Measurements from ENCODE around the gene ASB2. TPM values are rescaled to one million over a fixed set of nuclear protein-coding genes. Genes with fewer than 3 reads are reported as not detected.

Gene ASB2
- total and polyA plus RNA-seq, 2 of the 8 experiments (the other 6 are each of a cell fraction or from before 2014, with no cell fraction given) = 1.0 to 2.1 TPM

- Histone ChIP-seq H3K27ac (ENCODE audit: low read depth, low read length) (no peak overlapping the region), H3K79me2 (ENCODE audit: control insufficient read depth in 1 of 2, insufficient read depth in 2 of 2, low read length in 2 of 2) (no peaks in the 10 kb centered on the region), H3K9me3 (ENCODE audit: insufficient read depth in 2 of 2, low read depth in 1 of 2, low read length in 1 of 2) (no peaks in the 10 kb centered on the region), H2BK5ac (ENCODE audit: low read depth, low read length) (no peak overlapping the region), H3K4me1 (replicated peaks in 1 of 4; ENCODE audit: control insufficient read depth in 3 of 4, insufficient read depth in 4 of 4, low read length in 3 of 4) (peaks cover 0 to 5% (median 0%) of the 10 kb centered on the region in 4 experiments; a peak in 1 of 7 replicates), H4K8ac (ENCODE audit: extremely low read depth, insufficient read depth, low read length) (no peak overlapping the region), H3K9ac (replicated peaks in 1 of 4; ENCODE audit: extremely low read depth in 1 of 4, low read depth in 3 of 4, low read length in 3 of 4) (no peak overlapping the region), H3K4me3 (ENCODE audit: extremely low read depth in 1 of 4, insufficient read depth in 2 of 4, low read depth in 3 of 4, low read length in 4 of 4) (no peak overlapping the region), H4K20me1 (replicated peaks in 1 of 2; ENCODE audit: control insufficient read depth in 1 of 2, insufficient read depth in 2 of 2, low read length in 2 of 2) (no peaks in the 10 kb centered on the region), H2BK120ac (replicated peaks; ENCODE audit: low read depth, low read length) (no peak overlapping the region), H2BK12ac (ENCODE audit: low read depth, low read length) (no peak overlapping the region), H3K4ac (replicated peaks; ENCODE audit: insufficient read length, low read depth, low read length) (no peak overlapping the region), H2AK5ac (ENCODE audit: low read depth, low read length) (no peak overlapping the region), H2BK15ac (ENCODE audit: low read length) (no peak overlapping the region), H4K91ac (replicated peaks; ENCODE audit: insufficient read length, low read length) (no peak overlapping the region), H3K14ac (ENCODE audit: insufficient read length) (no peak overlapping the region), H3K23me2 (ENCODE audit: low read depth, low read length) (no peaks in the 10 kb centered on the region), H3K18ac (ENCODE audit: extremely low read depth, low read length) (no peak overlapping the region), H3K56ac (replicated peaks; ENCODE audit: insufficient read length, low read depth, low read length) (no peak overlapping the region), H3K4me2 (ENCODE audit: insufficient read depth in 1 of 2, low read depth in 2 of 2, low read length in 2 of 2) (no peak overlapping the region), H3K79me1 (ENCODE audit: low read depth, low read length) (no peaks in the 10 kb centered on the region), H2BK20ac (ENCODE audit: low read length) (no peak overlapping the region), H3K27me3 (replicated peaks in 1 of 4; ENCODE audit: control insufficient read depth in 3 of 4, extremely low read depth in 1 of 4, insufficient read depth in 3 of 4, low read length in 3 of 4) (no peaks in the 10 kb centered on the region), H3K23ac (ENCODE audit: insufficient read length) (no peak overlapping the region), H2AFZ (ENCODE audit: low read length) (no peak overlapping the region), H4K5ac (ENCODE audit: insufficient read length, low read depth, low read length) (no peak overlapping the region), H3K36me3 (ENCODE audit: control insufficient read depth in 2 of 4, insufficient read depth in 4 of 4, low read length in 3 of 4) (no peaks in the 10 kb centered on the region)
- POLR2A ChIA-PET (ENCODE audit: partially characterized antibody) = no interaction called here
- DNase-seq (ENCODE audit: low read depth in 1 of 2, low spot score in 2 of 2) (no peak), FAIRE-seq (no peak)
- CTCF ChIA-PET (ENCODE audit: partially characterized antibody) = interaction anchor here (0.7 to 1.9 kb wide), 5 partner anchors 9 to 73 kb away, joined by 3 to 9 read pairs (median 6); no protein-coding TSS in a partner anchor
- WGBS, 2 experiments (ENCODE audit: extremely low coverage in 1 of 2, insufficient coverage in 1 of 2, insufficient read length in 1 of 2, insufficient replicate concordance in 2 of 2, low coverage in 1 of 2, low lambda C conversion rate in 2 of 2, missing lambda C conversion rate in 1 of 2) = 94% methylated on average over 4 of the region's 4 CpGs; no CpG with 5 or more reads in 1 of the 2 experiments
- TF ChIP-seq CBX8 (IDR thresholded peaks at IDR 0.05; ENCODE audit: borderline replicate concordance, low read depth, low read length) (no peak), SRF (IDR thresholded peaks at IDR 0.05; ENCODE audit: low read depth, low read length) (no peak), SAP30 (IDR thresholded peaks at IDR 0.05; ENCODE audit: insufficient read depth, insufficient replicate concordance, low read length) (no peak), CHD2 (IDR thresholded peaks at IDR 0.05; ENCODE audit: low read length) (no peak), EP300 (IDR thresholded peaks at IDR 0.05; ENCODE audit: borderline replicate concordance in 1 of 2, low read depth in 2 of 2, low read length in 2 of 2) (no peak), ASH2L (IDR thresholded peaks at IDR 0.05; ENCODE audit: low read length) (no peak), SIRT6 (IDR thresholded peaks at IDR 0.05; ENCODE audit: low read length) (no peak), TEAD4 (IDR thresholded peaks at IDR 0.05; ENCODE audit: low read depth, low read length) (no peak), SUZ12 (IDR thresholded peaks at IDR 0.05; ENCODE audit: low read length) (no peak), KDM1A (IDR thresholded peaks at IDR 0.05; ENCODE audit: borderline replicate concordance, low read length) (no peak)
These were observed 45.4 kb downstream of the ASB2 start for GRCh38 chr14:93930989-93931307.
